ENCODE results near the gene CHL1. TPM values are rescaled to one million over a fixed set of nuclear protein-coding genes. Genes with fewer than 3 reads are reported as not detected.

CHL1 gene
- total RNA-seq, 1 donor from 2014 or later: 0.49 TPM

- no peak overlapping the region for H3K4me3 ChIP-seq
- H3K27me3 Mint-ChIP-seq (ENCODE audit: insufficient read depth, low read depth): peaks cover 2% of the 10 kb centered on the region
- H3K9me3 ChIP-seq (ENCODE audit: low read depth): no peaks in the 10 kb centered on the region
- peaks cover 5% of the 10 kb centered on the region for H3K9me3 Mint-ChIP-seq
- no peak overlapping the region for H2AFZ ChIP-seq (replicated peaks)
- H3K4me3 Mint-ChIP-seq: no peak overlapping the region
- no peak overlapping the region for H3K4me2 ChIP-seq
- peaks cover 9% of the 10 kb centered on the region for H3K27me3 ChIP-seq
- no peak overlapping the region for H3K9ac ChIP-seq
- no peaks in the 10 kb centered on the region for H3K4me1 ChIP-seq
- TF ChIP-seq EZH2 (IDR thresholded peaks at IDR 0.05): no peak
- TF ChIP-seq EZH2phosphoT487 (IDR thresholded peaks at IDR 0.05): no peak
- TF ChIP-seq, protein P1, sequence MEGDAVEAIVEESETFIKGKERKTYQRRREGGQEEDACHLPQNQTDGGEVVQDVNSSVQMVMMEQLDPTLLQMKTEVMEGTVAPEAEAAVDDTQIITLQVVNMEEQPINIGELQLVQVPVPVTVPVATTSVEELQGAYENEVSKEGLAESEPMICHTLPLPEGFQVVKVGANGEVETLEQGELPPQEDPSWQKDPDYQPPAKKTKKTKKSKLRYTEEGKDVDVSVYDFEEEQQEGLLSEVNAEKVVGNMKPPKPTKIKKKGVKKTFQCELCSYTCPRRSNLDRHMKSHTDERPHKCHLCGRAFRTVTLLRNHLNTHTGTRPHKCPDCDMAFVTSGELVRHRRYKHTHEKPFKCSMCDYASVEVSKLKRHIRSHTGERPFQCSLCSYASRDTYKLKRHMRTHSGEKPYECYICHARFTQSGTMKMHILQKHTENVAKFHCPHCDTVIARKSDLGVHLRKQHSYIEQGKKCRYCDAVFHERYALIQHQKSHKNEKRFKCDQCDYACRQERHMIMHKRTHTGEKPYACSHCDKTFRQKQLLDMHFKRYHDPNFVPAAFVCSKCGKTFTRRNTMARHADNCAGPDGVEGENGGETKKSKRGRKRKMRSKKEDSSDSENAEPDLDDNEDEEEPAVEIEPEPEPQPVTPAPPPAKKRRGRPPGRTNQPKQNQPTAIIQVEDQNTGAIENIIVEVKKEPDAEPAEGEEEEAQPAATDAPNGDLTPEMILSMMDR (IDR thresholded peaks at IDR 0.05): no peak
- H3K36me3 ChIP-seq: no peaks in the 10 kb centered on the region
- no peak overlapping the region for H3K27ac ChIP-seq
- peaks cover 2% of the 10 kb centered on the region for H3K36me3 Mint-ChIP-seq
- DNase-seq (ENCODE audit: low spot score): no peak
- no peaks in the 10 kb centered on the region for H3K79me2 ChIP-seq (ENCODE audit: low read depth)
- H3F3A ChIP-seq (ENCODE audit: low read depth): no peaks in the 10 kb centered on the region
- no peaks in the 10 kb centered on the region for H4K20me1 ChIP-seq (ENCODE audit: low read depth)
- no peak overlapping the region for H3K27ac Mint-ChIP-seq
- no peaks in the 10 kb centered on the region for H3K4me1 Mint-ChIP-seq
Measured at GRCh38 chr3:280681-281080, 84.1 kb downstream of the CHL1 start.

DNA sequence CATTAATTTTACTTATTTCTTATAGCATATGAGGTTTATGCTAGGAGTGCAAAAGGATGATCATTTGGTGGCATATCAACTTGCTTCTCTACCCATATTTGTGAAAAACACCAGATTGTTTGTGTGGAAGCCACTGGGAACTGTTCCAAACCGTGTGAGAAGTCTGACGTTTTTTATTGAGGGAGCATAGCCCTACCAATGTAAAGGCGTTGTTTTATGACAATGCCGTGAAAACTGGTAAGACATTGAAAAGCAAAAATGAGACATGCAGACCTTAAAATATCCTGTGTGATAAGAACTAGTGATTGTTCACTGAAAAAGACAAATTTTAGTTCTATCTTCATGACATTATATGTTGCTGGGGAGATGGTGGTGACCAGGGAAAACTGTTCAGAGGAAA lies 87.8 kb downstream of the CHL1 start:
- Histone ChIP-seq H3F3A (ENCODE audit: low read depth) (no peaks in the 10 kb centered on the region), H3K79me2 (ENCODE audit: low read depth) (no peaks in the 10 kb centered on the region), H3K4me3 (no peak overlapping the region), H3K4me1 (no peaks in the 10 kb centered on the region), H4K20me1 (ENCODE audit: low read depth) (no peaks in the 10 kb centered on the region), H3K27ac (no peak overlapping the region), H3K9ac (no peak overlapping the region), H3K9me3 (ENCODE audit: low read depth) (no peaks in the 10 kb centered on the region), H2AFZ (replicated peaks) (no peak overlapping the region), H3K4me2 (no peak overlapping the region), H3K27me3 (peaks cover 4% of the 10 kb centered on the region), H3K36me3 (no peaks in the 10 kb centered on the region)
- H3K4me3 Mint-ChIP-seq: no peak overlapping the region
- H3K4me1 Mint-ChIP-seq: no peaks in the 10 kb centered on the region
- H3K27me3 Mint-ChIP-seq (ENCODE audit: insufficient read depth, low read depth): peaks cover 2% of the 10 kb centered on the region
- DNase-seq (ENCODE audit: low spot score): no peak
- peaks cover 2% of the 10 kb centered on the region for H3K36me3 Mint-ChIP-seq
- H3K9me3 Mint-ChIP-seq: peaks cover 5% of the 10 kb centered on the region
- H3K27ac Mint-ChIP-seq: no peak overlapping the region
- TF ChIP-seq EZH2phosphoT487 (IDR thresholded peaks at IDR 0.05) (no peak), EZH2 (IDR thresholded peaks at IDR 0.05) (no peak)
- TF ChIP-seq, protein P1 (IDR thresholded peaks at IDR 0.05): no peak

GRCh38 chr3:288417-288816 lies 91.9 kb downstream of the CHL1 start:
- Mint-ChIP-seq H3K9me3 (no peaks in the 10 kb centered on the region), H3K36me3 (peaks cover 2% of the 10 kb centered on the region), H3K27ac (no peak overlapping the region), H3K27me3 (ENCODE audit: insufficient read depth, low read depth) (no peaks in the 10 kb centered on the region), H3K4me3 (no peak overlapping the region), H3K4me1 (no peaks in the 10 kb centered on the region)
- Histone ChIP-seq H3F3A (ENCODE audit: low read depth) (no peaks in the 10 kb centered on the region), H3K4me3 (no peak overlapping the region), H4K20me1 (ENCODE audit: low read depth) (no peaks in the 10 kb centered on the region), H3K36me3 (no peaks in the 10 kb centered on the region), H2AFZ (replicated peaks) (no peak overlapping the region), H3K9me3 (ENCODE audit: low read depth) (no peaks in the 10 kb centered on the region), H3K27me3 (no peaks in the 10 kb centered on the region), H3K27ac (no peak overlapping the region), H3K4me1 (no peaks in the 10 kb centered on the region), H3K4me2 (no peak overlapping the region), H3K9ac (no peak overlapping the region), H3K79me2 (ENCODE audit: low read depth) (no peaks in the 10 kb centered on the region)
- no peak for DNase-seq (ENCODE audit: low spot score)
- TF ChIP-seq EZH2phosphoT487 (IDR thresholded peaks at IDR 0.05): no peak
- TF ChIP-seq, protein P1 (IDR thresholded peaks at IDR 0.05): no peak
- TF ChIP-seq EZH2 (IDR thresholded peaks at IDR 0.05): no peak
